Coronary artery (tissue), 2 donors: ENCODE results near the gene PDCD1.

Experiments
- DNase-seq: peaks from one replicate; pipeline ENCODE4 v3.0.0-alpha.2; 2017; ENCODE audit warnings: low spot score
- H3K27ac ChIP-seq, 2 donors: fragments of 200-600 bp; sonication (generic); one replicate each; pipeline ENCODE4 v1.5.1; 2016 to 2019
- H3K4me3 ChIP-seq: fragments of 200-600 bp; sonication (generic); 2 replicates; pipeline ENCODE4 v1.5.1; 2016; ENCODE audit warnings: mild to moderate bottlenecking, moderate library complexity
- CTCF ChIP-seq: fragments of 200-600 bp; sonication (generic); IDR thresholded peaks from one replicate; pipeline ENCODE4 v1.5.1; 2019; ENCODE audit warnings: antibody characterized with exemption

PDCD1 gene

DNA sequence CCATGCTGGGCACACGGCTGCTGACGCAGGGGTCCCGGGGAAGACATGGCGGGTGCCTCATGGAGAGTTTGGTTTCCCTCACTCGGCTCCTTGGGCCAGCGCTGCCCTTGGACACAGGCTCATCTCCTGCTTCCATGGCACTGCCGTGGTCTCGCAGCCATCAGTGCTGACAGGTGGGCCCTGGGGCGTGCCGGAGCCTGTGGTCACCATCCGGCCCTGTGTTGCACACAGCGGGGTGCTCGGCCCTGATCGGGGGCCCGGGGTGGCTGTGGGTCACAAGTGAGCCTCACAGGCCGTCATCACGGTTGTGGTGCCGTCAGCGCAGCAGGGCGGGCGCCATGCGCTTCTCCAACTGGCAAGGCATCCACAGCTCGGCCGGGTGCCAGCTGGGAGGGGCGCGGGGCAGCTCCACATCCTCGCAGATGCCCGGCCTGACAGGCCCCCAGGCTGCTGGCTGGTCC is 11.4 kb upstream of the PDCD1 start:
- H3K27ac ChIP-seq = no peak overlapping the region
- no peak for DNase-seq
- no peak overlapping the region for H3K4me3 ChIP-seq
- no peak for TF ChIP-seq CTCF

- Histone ChIP-seq H3K4me3 (no peak within 1 kb of the TSS), H3K27ac (no peak within 1 kb of the TSS)
- no peak for TF ChIP-seq CTCF
- no peak for DNase-seq
Observed at GRCh38 chr2:241869087-241869961, 10.6 kb upstream of the PDCD1 start, which contains the start of gene RTP5. RTP5 (plus strand) TSS chr2:241869729; CDS start chr2:241869757, 28 bp downstream.

- H3K27ac ChIP-seq = no peak overlapping the region
- H3K4me3 ChIP-seq = no peak overlapping the region
- no peak for DNase-seq
- TF ChIP-seq CTCF = no peak
Observed at GRCh38 chr2:241868661-241869081, 10.0 kb upstream of the PDCD1 start.

- DNase-seq = no peak
- Histone ChIP-seq H3K4me3 (no peak overlapping the region), H3K27ac (no peak overlapping the region)
- TF ChIP-seq CTCF = no peak
Observed at GRCh38 chr2:241867776-241868420, 9.2 kb upstream of the PDCD1 start.

DNA sequence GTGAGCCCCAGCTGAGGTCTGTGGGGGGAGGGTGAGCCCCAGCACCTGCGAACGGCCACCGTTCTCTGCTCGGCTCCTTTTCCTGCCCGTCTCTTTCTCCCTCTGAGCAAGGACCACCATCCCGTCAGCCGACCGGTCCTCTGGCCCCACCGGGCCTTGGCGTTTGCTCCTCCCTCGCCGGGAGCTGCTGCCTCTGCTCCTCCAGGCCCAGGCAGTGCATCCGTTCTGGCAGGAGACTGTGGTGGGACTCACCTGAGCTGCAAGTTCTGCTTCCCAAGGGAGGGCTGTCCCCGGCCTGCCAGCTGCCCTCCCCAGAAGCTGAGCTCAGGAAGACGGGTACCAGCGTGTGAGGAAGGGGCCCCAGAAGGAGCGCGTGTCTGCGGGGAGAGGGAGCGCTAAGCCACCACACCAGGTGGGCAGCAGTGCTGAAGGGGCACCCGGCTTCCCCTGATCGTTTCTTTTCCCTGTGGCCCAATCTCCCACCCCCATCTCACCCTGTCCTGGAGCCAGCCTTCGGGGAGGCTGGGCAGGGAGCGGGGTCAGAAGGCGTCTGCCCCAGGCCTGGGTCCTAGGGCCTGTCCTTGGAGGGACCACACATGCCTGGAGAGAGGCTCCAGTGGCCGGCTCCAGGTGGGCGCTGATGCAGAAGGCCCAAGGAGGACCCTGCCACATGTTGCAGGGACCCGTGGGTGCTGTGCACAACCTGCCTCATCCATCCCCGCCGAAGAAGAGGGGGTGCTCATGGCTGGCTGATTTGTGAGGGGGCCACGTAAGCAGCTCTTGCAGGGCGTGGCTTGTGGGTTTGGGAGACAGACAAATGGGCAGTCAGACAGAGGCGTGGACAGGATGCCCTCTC is 8.3 kb upstream of the PDCD1 start:
- DNase-seq = no peak
- H3K27ac ChIP-seq = no peak overlapping the region
- no peak overlapping the region for H3K4me3 ChIP-seq
- TF ChIP-seq CTCF = no peak

GRCh38 chr2:241865957-241866789 is 7.5 kb upstream of the PDCD1 start:
- TF ChIP-seq CTCF = no peak
- Histone ChIP-seq H3K27ac (no peak overlapping the region), H3K4me3 (no peak overlapping the region)
- no peak for DNase-seq
